ENCODE results near the gene CD52. TPM values are rescaled to one million over a fixed set of nuclear protein-coding genes. Genes with fewer than 3 reads are reported as not detected.

Gene CD52
- total RNA-seq, 1 experiment from 2014 or later = 2.0 TPM

Other genes with a start within 250 kb of the CD52 start
- gene PDIK1L, start 206.1 kb upstream of the CD52 start, total RNA-seq (2021; ENCODE audit: unreplicated experiment) = 8.8 TPM
- 0.34 TPM for gene FAM110D, start 158.9 kb upstream of the CD52 start, total RNA-seq (2021; ENCODE audit: unreplicated experiment)
- not detected for gene C1orf232, start 149.0 kb upstream of the CD52 start, total RNA-seq (2021; ENCODE audit: unreplicated experiment)
- gene ZNF593, start 148.1 kb upstream of the CD52 start, total RNA-seq (2021; ENCODE audit: unreplicated experiment) = 62.4 TPM
- not detected for gene ZNF593OS, start 146.1 kb upstream of the CD52 start, total RNA-seq (2021; ENCODE audit: unreplicated experiment)
- gene CNKSR1, start 140.5 kb upstream of the CD52 start, total RNA-seq (2021; ENCODE audit: unreplicated experiment) = 26.6 TPM
- gene CATSPER4, start 127.4 kb upstream of the CD52 start, total RNA-seq (2021; ENCODE audit: unreplicated experiment) = not detected
- gene CEP85, start 83.8 kb upstream of the CD52 start, total RNA-seq (2021; ENCODE audit: unreplicated experiment) = 37.2 TPM
- 112 TPM for gene SH3BGRL3, start 37.9 kb upstream of the CD52 start, total RNA-seq (2021; ENCODE audit: unreplicated experiment)
- gene UBXN11, start 11.3 kb upstream of the CD52 start, total RNA-seq (2021; ENCODE audit: unreplicated experiment) = 19.3 TPM
- 10.5 TPM for gene CRYBG2, start 36.2 kb downstream of the CD52 start, total RNA-seq (2021; ENCODE audit: unreplicated experiment)
- gene ZNF683, start 54.8 kb downstream of the CD52 start, total RNA-seq (2021; ENCODE audit: unreplicated experiment) = not detected
- 1.4 TPM for gene LIN28A, start 92.9 kb downstream of the CD52 start, total RNA-seq (2021; ENCODE audit: unreplicated experiment)
- 46.0 TPM for gene DHDDS, start 114.4 kb downstream of the CD52 start, total RNA-seq (2021; ENCODE audit: unreplicated experiment)
- gene HMGN2, start 154.5 kb downstream of the CD52 start, total RNA-seq (2021; ENCODE audit: unreplicated experiment) = 483 TPM
- gene RPS6KA1, start 211.8 kb downstream of the CD52 start, total RNA-seq (2021; ENCODE audit: unreplicated experiment) = 47.0 TPM